ENCODE results near the gene TPRKB.

GRCh38 chr2:73703675-73704074 is 33.5 kb downstream of the TPRKB start:
- TF ChIP-seq, protein P1, sequence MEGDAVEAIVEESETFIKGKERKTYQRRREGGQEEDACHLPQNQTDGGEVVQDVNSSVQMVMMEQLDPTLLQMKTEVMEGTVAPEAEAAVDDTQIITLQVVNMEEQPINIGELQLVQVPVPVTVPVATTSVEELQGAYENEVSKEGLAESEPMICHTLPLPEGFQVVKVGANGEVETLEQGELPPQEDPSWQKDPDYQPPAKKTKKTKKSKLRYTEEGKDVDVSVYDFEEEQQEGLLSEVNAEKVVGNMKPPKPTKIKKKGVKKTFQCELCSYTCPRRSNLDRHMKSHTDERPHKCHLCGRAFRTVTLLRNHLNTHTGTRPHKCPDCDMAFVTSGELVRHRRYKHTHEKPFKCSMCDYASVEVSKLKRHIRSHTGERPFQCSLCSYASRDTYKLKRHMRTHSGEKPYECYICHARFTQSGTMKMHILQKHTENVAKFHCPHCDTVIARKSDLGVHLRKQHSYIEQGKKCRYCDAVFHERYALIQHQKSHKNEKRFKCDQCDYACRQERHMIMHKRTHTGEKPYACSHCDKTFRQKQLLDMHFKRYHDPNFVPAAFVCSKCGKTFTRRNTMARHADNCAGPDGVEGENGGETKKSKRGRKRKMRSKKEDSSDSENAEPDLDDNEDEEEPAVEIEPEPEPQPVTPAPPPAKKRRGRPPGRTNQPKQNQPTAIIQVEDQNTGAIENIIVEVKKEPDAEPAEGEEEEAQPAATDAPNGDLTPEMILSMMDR (IDR thresholded peaks at IDR 0.05) = no peak
- TF ChIP-seq POLR2A (IDR thresholded peaks at IDR 0.05) = no peak

Measured in lower leg skin (tissue), 3 donors.